Measurements from ENCODE around the gene TMPRSS4. TPM values are rescaled to one million over a fixed set of nuclear protein-coding genes. Genes with fewer than 3 reads are reported as not detected.

TMPRSS4 gene
- total RNA-seq: 1 to 10 TPM; 1.2 to 1.3 TPM
- 4.3 TPM for polyA plus RNA-seq (ENCODE audit: insufficient read depth, low read depth, low replicate concordance)
- long read RNA-seq, donor 1: 0 reads
- long read RNA-seq, donor 2: 0 reads

- Histone ChIP-seq H3K36me3 (ENCODE audit: low read depth, missing control alignments) (no peaks in the 10 kb centered on the region), H3K4me1 (no peaks in the 10 kb centered on the region), H3K27ac (no peak within 1 kb of the TSS), H3K27me3 (no peaks in the 10 kb centered on the region), H3K9me3 (no peaks in the 10 kb centered on the region), H3K4me3 (no peak within 1 kb of the TSS)
- TF ChIP-seq POLR2A (IDR thresholded peaks at IDR 0.05): no peak
- TF ChIP-seq CTCF (IDR thresholded peaks at IDR 0.05): no peak
- DNase-seq: no peak
- intact Hi-C loops (cut with DNase I; ENCODE audit: low total_unique reads): no loop called here
- WGBS, 2 donors: 92 to 100% methylated on average over 4 to 7 of the region's 7 CpGs
Observed at GRCh38 chr11:118076754-118077281, at the start of gene TMPRSS4. Gene TMPRSS4 (plus strand): TSS chr11:118077078. CDS start chr11:118077303, 225 bp downstream.

- Histone ChIP-seq H3K27ac (no peak overlapping the region), H3K9me3 (no peaks in the 10 kb centered on the region), H3K4me1 (no peaks in the 10 kb centered on the region), H3K4me3 (no peak overlapping the region), H3K36me3 (ENCODE audit: low read depth, missing control alignments) (no peaks in the 10 kb centered on the region), H3K27me3 (no peaks in the 10 kb centered on the region)
- intact Hi-C loops (cut with DNase I; ENCODE audit: low total_unique reads): no loop called here
- DNase-seq: no peak
- WGBS, 2 donors: 89 to 93% methylated on average over 4 of the region's 4 CpGs
- TF ChIP-seq CTCF (IDR thresholded peaks at IDR 0.05): no peak
- no peak for TF ChIP-seq POLR2A (IDR thresholded peaks at IDR 0.05)
Observed at GRCh38 chr11:118027694-118028093, 49.2 kb upstream of the TMPRSS4 start.

- no peaks in the 10 kb centered on the region for H3K9me3 ChIP-seq
- TF ChIP-seq POLR2A (IDR thresholded peaks at IDR 0.05) (no peak), CTCF (IDR thresholded peaks at IDR 0.05) (no peak)
- H3K27ac ChIP-seq: no peak overlapping the region
- H3K36me3 ChIP-seq (ENCODE audit: low read depth, missing control alignments): no peaks in the 10 kb centered on the region
- no peak for DNase-seq
- 75 to 82% methylated on average over 3 of the region's 3 CpGs for WGBS, 2 donors
- H3K4me3 ChIP-seq: no peak overlapping the region
- H3K27me3 ChIP-seq: no peaks in the 10 kb centered on the region
- intact Hi-C loops (cut with DNase I; ENCODE audit: low total_unique reads): no loop called here
- no peaks in the 10 kb centered on the region for H3K4me1 ChIP-seq
Observed at GRCh38 chr11:118028626-118029025, 48.3 kb upstream of the TMPRSS4 start.

GRCh38 chr11:118033443-118033842, 43.4 kb upstream of the TMPRSS4 start:
- intact Hi-C loops (cut with DNase I; ENCODE audit: low total_unique reads): no loop called here

More at GRCh38 chr11:118033443-118033842, 43.4 kb upstream of the TMPRSS4 start:
- no peaks in the 10 kb centered on the region for H3K9me3 ChIP-seq
- H3K4me3 ChIP-seq: no peak overlapping the region
- H3K36me3 ChIP-seq (ENCODE audit: low read depth, missing control alignments): no peaks in the 10 kb centered on the region
- H3K27me3 ChIP-seq: no peaks in the 10 kb centered on the region
- WGBS, 2 donors: 90 to 91% methylated on average over 4 of the region's 4 CpGs
- TF ChIP-seq POLR2A (IDR thresholded peaks at IDR 0.05): no peak
- TF ChIP-seq CTCF (IDR thresholded peaks at IDR 0.05): no peak
- DNase-seq: no peak
- no peaks in the 10 kb centered on the region for H3K4me1 ChIP-seq
- no peak overlapping the region for H3K27ac ChIP-seq

All from testis (tissue), 5 donors.